Measurements from ENCODE around the gene OMG.
"Not testable (repeated sequence)": the region's sequence is repeated elsewhere in the genome, so short reads cannot be mapped to it uniquely, and the experiment has no call there.

The OMG gene, protein sequence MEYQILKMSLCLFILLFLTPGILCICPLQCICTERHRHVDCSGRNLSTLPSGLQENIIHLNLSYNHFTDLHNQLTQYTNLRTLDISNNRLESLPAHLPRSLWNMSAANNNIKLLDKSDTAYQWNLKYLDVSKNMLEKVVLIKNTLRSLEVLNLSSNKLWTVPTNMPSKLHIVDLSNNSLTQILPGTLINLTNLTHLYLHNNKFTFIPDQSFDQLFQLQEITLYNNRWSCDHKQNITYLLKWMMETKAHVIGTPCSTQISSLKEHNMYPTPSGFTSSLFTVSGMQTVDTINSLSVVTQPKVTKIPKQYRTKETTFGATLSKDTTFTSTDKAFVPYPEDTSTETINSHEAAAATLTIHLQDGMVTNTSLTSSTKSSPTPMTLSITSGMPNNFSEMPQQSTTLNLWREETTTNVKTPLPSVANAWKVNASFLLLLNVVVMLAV
- total RNA-seq: 0.97 to 2.4 reads per million in 2 donors

DNA sequence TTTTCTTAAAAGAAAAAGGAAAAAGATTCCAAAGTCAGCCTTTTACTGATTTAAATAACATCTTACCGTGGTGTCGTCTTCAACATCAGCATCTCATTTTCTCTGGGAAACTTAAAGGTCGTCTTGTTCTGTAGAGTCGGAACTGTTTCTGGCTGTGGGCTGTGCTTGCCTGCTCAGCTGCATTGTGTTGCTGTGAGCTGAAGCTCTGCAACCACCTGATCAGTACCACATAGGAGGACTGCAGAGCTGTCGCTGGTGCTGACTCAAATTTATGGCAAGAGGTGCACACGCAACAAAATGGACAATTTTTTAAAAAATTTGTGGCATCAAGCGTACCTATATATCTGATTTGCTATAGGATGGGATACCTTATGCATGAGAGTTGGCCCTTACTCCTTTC is at the start of gene OMG:
Gene OMG (minus strand): TSS at position 150 of the 400 bp plus-strand sequence. CDS start 908 bp downstream, outside the sequence.
- DNase-seq: no peak

DNA sequence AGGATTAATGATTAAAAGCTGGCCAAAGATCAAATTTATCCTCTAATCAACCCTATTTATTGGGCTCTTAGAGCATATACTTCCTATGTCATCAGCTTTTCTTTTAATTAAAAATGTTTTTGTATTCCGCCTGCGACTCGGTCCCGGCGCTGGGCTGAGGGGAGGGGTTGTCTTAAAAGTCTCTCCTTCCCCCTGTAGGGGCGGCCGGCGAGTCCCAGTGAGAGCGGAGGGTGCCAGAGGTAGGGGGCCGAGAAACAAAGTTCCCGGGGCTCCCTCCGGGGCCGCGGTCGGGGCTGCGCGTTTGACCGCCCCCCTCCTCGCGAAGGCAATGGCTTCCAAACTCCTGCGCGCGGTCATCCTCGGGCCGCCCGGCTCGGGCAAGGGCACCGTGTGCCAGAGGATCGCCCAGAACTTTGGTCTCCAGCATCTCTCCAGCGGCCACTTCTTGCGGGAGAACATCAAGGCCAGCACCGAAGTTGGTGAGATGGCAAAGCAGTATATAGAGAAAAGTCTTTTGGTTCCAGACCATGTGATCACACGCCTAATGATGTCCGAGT is 48.2 kb upstream of the OMG start:
- not testable (repeated sequence) for DNase-seq

DNA sequence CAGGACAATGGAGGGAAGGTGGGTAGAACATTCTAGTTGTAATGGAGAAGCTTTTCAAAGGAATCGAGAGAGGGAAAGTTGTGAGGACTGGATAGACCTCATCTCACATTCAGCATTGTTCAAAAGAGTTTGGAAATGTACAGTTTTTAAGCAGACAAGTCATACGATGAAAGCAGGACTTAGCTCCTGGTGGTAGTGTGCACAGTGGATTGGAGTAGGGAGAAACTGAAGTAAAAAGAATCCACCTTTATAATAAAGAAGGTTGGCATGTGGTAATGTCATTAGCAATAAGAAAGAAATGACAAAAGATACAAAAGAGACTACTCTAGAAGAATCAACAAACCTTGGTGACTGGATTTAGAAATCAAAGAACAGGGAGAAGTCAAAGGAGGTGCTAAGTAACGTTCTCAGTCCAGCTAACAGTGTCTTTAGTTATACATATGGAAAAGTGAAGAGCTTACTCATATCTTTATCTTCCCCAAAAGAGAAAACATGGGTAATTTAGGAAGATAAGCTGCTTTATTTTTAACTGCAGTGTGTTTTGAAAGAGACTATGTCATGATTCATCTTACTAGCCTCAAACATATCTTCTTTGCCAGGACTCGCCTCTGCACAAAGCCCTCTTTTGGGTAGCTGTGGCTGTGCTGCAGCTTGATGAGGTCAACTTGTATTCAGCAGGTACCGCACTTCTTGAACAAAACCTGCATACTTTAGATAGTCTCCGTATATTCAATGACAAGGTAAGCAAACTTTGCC is 43.0 kb upstream of the OMG start:
- no peak for DNase-seq

DNA sequence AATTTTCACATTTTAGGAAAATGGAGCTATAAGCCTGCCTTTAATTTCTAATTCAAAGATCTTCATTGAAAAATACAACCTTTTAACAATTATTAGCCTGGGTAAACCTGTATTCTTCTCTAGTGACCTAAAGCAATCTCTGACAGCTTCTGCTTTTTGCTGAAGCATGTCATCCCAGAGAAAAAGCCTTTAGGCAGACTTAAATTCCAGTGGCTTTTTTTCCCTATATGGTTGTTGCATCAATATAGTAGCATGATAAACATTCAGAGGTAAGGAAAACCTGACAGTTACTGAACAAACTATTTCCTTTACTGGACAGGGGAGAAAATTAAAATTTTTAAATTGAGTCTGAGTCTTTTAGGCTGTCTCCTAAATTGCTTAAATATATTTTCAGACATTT is 32.2 kb upstream of the OMG start:
- DNase-seq: no peak

DNA sequence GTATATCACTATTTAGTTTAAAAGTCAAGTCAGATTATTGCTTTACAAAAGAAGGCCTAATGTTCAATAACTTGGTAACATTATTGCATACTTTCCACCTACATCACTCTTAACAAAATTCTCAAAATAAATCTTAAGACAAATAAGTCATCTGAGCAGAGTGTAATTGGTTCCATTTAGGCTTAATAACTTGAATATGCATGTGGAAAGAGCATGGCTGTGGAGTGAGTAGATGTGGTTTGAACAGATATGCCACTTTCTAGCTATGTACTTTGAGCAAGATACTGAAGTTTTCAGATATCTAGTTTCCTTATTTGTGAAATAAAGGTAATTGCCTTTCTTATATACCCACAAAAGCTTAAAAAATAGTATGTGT is 31.1 kb upstream of the OMG start:
- DNase-seq: no peak

DNA sequence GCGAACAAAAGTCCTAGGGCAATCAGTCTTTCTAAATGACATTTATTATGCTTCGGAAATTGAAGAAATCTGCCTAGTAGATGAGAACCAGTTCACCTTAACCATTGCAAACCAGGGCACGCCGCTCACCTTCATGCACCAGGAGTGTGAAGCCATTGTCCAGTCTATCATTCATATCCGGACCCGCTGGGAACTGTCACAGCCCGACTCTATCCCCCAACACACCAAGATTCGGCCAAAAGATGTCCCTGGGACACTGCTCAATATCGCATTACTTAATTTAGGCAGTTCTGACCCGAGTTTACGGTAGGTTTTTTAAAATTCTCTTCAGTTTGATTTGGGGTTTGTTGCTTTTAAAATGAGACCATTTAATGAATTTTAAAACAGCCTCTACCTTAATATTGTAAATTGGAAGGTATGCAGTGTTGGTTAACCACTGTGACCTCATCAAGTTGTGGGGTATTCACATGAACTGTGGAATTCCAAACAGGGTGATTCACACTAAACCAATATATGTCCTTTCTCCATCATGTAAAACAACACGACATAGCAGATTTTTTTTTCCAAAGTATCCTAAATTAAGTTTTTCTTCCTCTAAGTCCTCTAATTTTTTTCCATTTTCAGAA is 30.6 kb upstream of the OMG start:
- DNase-seq: no peak

DNA sequence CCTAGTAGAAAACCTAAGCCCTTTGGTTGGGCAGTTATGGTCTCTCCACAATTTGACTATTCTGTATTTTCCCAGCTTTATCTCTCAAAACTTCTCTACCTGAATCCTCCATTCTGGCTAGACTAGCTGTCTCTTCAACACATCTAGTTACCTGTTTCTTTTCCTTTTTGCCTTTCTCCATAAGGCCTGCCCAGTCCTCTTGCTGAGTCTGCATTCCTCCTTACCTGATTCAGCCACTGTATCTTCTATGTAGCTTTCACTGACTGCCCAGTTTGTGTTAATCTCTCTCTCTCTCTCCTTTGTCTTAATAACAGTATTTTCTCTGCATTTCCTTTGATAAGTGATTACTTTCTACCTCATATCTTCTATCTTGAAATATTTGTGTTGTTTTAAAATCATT is 26.5 kb upstream of the OMG start:
- DNase-seq: no peak

DNA sequence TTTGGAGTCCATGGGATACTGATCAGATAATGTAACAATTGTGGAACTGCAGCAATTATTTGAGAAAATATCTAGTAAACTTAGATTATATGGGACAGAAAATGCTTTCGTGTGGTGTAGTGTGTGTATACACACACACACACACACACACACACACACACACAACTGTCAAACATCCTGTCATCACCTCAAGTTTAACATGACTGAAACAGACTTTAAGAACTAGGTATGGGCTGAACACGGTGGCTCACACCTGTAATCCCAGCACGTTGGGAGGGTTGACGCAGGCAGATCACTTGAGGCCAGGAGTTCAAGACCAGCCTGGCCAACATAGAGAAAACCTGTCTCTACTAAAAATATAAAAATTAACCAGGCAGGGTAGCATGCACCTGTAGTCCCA is 24.9 kb upstream of the OMG start:
- no peak for DNase-seq

DNA sequence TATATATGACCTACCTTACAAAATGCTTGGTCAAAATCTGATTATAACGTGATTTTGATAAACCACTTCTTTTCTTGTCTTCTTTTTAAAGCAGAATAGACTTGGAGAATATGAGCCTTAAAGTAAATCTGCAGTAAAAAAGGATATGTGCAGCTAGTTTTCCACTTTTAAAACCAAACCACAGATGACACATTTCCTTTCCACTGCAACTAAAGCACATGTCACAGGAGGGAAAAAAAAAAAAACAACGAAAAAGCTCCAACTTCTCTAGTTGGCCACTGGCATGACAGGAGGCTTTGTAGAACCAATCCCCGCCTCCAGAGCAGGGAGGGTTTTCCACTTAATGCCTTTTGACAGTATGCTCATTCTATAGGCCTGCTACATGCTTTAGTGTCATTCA is 24.4 kb upstream of the OMG start, which contains the start of gene EVI2A:
Gene EVI2A (minus strand): TSS at position 142 of the 400 bp plus-strand sequence. CDS start 2,609 bp downstream, outside the sequence.
- peak; percentile 57 for DNase-seq

DNA sequence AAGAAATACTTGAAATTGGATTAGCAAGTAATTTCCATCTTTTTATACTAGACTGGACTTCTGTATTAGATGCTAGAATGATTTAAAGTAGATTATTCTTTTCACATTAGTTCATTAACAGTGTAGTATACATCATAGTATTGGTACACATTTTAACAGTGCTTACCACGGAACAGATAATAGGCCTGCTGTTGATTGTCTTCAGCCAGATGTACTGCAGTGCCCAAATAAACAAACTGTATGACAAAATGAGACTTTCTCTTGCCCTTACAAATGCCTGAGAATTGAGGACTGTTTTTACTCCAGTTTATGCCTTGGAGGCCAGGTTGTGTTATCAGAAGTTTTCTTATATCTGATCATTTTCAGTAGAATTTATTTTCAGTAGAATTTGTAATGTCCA is 23.8 kb upstream of the OMG start:
- no peak for DNase-seq

DNA sequence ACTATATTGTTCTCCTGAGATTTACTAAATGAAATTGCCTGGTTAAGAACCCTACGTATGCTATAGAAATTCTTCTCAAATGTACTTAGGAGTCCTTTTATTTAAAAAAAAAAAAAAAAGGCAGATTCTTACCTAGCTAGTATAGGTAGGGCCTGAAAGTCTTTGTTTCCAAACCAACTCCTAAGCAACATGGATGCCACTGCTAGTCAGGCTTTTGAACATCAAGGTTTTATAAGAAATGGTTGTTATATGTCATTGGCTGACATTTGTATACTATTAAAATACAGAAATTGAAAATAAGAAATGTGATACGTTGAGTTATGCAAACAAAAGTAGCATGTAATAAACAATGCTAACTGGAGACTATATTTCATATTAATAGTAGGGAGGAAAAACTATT is 23.2 kb upstream of the OMG start:
- DNase-seq: no peak

DNA sequence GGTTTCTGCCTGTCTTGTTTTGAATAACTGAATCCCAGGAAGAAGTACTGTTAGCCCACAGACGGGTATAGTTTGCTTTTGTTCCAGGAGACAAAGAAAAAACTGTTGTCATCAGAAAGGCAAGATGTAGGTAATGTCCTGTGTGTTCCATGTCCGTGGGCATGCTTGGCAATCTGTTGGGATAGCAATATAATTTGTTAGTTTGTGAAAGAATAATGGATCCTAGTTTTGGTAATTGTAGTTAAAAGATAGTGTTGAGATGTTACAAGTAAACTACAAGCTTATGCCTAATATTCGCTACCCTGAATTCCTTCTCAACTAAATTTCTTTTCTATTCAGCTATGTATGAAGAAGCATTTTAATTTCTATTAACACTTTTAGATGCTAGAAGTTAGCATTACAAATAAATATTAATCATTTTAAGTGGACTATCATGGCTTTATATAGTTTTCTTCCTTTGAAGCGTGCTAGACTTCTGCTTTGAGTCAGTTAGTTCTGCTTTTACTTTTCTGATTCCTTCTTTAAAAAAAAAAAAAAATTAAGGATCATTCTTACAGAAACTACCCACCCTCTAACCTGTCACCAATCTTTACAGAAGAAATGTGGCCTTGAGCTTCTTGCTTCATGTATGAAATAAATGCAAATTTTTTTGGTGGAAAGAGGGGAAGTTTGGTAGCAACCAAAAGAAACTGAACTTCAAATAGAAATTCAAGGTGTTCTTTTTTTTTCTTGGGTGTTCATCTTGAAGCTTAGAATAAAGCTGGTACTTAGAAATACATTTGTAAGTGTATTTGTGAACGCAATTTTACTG is 22.0 kb upstream of the OMG start:
- no peak for DNase-seq

DNA sequence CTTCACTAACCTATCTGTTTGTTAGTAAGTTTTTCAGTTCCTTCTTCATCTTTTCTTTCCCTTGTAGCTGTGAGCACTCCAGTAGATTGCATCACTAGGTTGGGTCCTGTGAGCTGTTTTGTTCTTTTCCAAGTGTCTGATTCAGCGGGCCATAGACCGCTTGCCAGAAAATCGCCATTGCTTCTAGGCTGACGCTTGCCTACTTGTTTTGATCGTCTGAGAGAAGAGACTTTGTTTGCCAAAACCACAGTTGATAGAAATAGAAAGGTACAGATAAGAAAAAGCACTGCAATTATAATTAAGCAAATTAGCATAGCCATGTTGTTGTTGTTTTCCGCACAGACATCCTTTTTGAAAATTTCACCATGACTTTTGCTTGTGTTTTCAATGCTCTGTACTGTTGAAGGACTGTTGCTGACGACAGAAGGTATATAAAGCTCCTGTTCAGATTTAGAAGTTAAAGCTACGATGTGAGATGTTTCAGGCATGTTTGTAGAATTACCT is 21.3 kb upstream of the OMG start:
- peak; percentile 32 for DNase-seq

DNA sequence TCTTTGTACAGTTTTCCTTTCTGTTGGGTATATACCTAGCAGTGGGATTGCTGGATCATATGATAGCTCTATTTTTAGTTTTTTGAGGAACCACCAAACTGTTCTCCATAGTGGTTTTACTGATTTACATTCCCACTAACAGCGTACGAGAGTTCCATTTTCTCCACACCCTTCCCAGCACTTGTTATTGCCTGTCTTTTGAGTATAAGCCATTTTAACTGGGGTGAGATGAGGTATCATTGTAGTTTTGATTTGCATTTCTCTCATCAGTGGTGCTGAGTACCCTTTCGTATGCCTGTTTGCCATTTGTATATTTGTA is 17.7 kb upstream of the OMG start:
- DNase-seq: no peak

DNA sequence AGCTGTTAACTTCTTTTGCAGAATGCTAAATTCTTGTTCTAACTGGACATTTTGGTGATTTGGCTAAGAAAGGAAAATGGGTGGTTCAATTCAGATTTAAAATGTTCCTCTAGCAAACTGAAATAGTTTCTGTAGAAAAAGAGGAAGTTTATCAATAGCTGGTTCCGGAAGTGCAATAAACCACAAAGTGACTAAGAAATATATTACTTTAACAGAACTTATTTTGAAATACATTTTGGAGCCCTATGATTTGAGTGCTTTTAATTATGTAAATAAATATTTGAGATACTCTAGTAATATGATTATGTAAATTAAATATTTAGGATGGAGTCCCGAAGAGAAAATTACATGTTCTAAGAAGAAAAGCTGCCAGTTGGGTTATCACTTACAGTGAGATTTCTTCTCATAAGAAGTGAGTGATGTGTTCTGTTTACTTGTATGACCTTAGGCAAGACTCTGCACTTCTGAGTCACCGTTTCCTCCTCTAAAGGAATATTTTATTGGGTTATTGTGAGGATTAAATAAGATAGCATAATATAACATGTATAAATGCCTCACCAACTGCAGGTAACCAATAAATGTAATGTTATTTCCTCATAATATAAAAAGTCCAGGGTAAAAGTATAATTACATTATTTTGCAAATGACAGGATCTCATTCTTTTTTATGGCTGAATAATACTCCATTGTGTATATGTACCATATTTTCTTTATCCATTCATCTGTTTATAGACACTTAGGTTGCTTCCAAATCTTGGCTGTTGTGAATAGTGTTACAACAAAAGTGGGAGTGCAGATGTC is 17.1 kb upstream of the OMG start, which contains the start of gene EVI2B:
Gene EVI2B (minus strand): TSS at position 73 of the 800 bp plus-strand sequence. CDS start 8,445 bp downstream, outside the sequence.
- DNase-seq: no peak

DNA sequence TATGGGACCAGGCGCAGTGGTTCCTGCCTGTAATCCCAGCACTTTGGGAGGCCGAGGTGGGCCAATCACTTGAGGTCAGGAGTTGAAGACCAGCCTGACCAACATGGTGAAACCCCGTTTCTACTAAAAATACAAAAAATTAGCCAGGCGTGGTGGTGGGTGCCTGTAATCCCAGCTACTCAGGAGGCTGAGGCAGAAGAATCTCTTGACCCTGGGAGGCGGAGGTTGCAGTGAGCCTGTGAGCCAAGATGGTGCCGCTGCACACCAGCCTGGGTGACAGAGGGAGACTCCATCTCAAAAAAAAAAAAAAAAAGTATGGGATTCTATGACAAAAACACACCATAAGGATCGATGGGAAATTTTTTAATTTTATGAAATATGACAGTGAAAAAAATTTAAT is 15.2 kb upstream of the OMG start:
- DNase-seq: peak; percentile 10

DNA sequence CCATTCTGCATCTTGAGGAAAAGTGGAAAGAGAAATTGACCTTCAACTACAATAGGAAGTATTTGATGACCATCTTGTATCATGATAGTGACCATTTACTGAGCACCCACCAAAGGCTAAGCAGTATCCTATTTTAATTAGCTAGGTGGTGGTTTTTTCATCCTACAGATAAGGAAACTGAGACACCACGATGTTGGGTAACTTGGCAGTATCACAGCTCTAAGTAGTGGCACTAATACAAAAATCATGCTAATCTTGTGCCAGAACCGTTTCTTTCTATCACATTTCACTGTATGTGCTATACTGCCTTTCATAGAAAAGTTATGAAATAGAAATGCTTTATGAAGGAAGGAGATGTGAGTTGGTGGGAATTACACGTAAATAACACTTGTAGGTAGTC is 14.5 kb upstream of the OMG start:
- no peak for DNase-seq

DNA sequence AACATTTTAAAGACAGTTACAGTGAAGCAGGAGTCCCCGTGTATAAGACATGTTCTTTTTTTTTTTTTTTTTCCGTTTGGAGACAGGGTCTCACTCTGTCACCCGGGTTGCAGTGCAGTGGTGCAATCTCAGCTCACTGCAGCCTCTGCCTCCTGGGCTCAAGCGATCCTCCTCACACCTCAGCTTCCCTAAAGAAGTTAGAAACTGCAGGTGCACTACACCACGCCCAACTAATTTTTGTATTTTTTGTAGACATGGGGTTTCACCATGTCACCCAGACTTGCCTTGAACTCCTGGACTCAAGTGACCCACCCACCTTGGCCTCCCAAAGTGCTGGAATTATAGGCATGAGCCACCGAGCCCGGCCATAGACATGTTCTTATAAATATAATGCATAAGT is 13.8 kb upstream of the OMG start:
- no peak for DNase-seq

DNA sequence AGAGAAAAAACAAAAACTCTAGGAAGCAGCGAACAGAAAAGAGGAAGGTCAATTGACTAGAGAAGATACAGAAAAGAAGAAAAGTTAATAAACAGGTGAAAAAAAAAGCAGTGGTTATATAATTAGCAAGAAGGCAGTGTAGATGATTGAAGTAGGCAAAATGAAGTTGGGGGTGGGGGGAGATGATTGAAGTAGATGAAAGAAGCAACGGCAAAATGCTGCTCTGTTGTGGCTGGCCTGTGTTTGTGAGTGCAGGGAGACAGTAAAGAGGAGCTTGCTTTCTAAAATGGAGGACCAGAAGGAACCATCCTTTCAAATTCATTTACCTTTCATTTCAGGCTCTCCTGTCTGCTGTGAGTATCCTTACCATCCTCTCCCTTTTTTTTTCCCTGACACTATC is 13.2 kb upstream of the OMG start:
- peak; percentile 47 for DNase-seq

DNA sequence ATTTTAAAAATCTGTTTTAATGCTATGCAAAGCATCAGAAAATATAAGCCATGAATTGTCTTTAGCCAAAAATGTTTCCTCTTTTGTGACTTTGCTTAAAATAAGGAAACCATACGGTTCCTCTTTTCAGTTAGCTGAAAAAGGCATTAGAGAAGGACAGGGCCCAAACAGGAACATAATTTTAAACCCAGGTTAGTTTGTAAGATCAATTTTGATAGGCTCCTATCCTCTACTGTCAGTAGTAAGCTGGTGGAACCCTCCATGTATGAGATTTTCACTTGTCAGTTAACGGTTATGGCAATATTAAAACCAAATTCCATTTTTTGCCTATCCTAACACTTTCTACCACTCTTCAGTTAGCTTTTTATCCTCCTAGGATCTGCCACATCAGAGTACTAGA is 12.5 kb upstream of the OMG start:
- DNase-seq: no peak

Measured in T-helper 9 cell (primary cell).